DND-41 (cell line): ENCODE data around the gene S100A4.

Source experiments
- ATAC-seq: fragments of 200-7000 bp; cut with Tn5 transposase; 3 replicates; pipeline ENCODE4 v1.9.1; 2021; ENCODE audit warnings: low read depth; ENCODE audit not compliant: insufficient read depth
- DNase-seq: peaks from one replicate; pipeline ENCODE4 v3.0.0-alpha.2; 2020
- H2AFZ ChIP-seq: 2 replicates; pipeline ENCODE4 v1.6.0; 2012; ENCODE audit warnings: low read depth, low read length
- H3K27ac ChIP-seq: 2 replicates; pipeline ENCODE4 v1.5.1; 2012; ENCODE audit warnings: low read length, inconsistent platforms
- H3K27me3 ChIP-seq: fragments of 200-600 bp; sonication (generic); 2 replicates; pipeline ENCODE4 v1.6.0; 2012; ENCODE audit warnings: low read length, mild to moderate bottlenecking, inconsistent platforms; ENCODE audit not compliant: insufficient read depth, poor library complexity
- H3K36me3 ChIP-seq: 2 replicates; pipeline ENCODE4 v1.5.1; 2012; ENCODE audit warnings: low read length, inconsistent platforms; ENCODE audit not compliant: insufficient read depth
- H3K4me1 ChIP-seq: 2 replicates; pipeline ENCODE4 v1.5.1; 2012; ENCODE audit warnings: mild to moderate bottlenecking, low read length; ENCODE audit not compliant: insufficient read depth
- H3K4me2 ChIP-seq: 2 replicates; pipeline ENCODE4 v1.6.0; 2012; ENCODE audit warnings: mild to moderate bottlenecking, moderate library complexity, low read length, inconsistent platforms; ENCODE audit not compliant: insufficient read depth
- H3K4me3 ChIP-seq, 2 experiments: fragments of 200-600 bp in 1 of 2; shearing (Covaris generic) in 1 of 2; 2 replicates each; pipeline ENCODE4 v1.5.1; 2012 to 2016; ENCODE audit warnings: inconsistent platforms in 2 of 2, low read length in 2 of 2, mild to moderate bottlenecking in 2 of 2, low read depth in 1 of 2, moderate library complexity in 1 of 2
- H3K79me2 ChIP-seq: 2 replicates; pipeline ENCODE4 v1.6.0; 2012; ENCODE audit warnings: low read length, inconsistent platforms; ENCODE audit not compliant: insufficient read depth
- H3K9ac ChIP-seq: 2 replicates; pipeline ENCODE4 v1.6.0; 2012; ENCODE audit warnings: low read depth, mild to moderate bottlenecking, inconsistent platforms, low read length, moderate library complexity
- H3K9me3 ChIP-seq: 2 replicates; pipeline ENCODE4 v1.5.1; 2012; ENCODE audit warnings: low read length, moderate library complexity, mild to moderate bottlenecking, inconsistent platforms; ENCODE audit not compliant: insufficient read depth, severe bottlenecking
- H4K20me1 ChIP-seq: 2 replicates; pipeline ENCODE4 v1.6.0; 2012; ENCODE audit warnings: low read length; ENCODE audit not compliant: insufficient read depth
- CTCF ChIP-seq: IDR thresholded peaks from 2 replicates; pipeline ENCODE4 v1.5.1; 2012; ENCODE audit warnings: borderline replicate concordance, low read length, moderate library complexity, mild to moderate bottlenecking; ENCODE audit not compliant: poor library complexity, severe bottlenecking; ENCODE audit errors: extremely low read depth
- EZH2 ChIP-seq: IDR thresholded peaks from 3 replicates; pipeline ENCODE4 v1.6.1; 2012; ENCODE audit warnings: borderline replicate concordance, low read depth, mild to moderate bottlenecking, moderate library complexity, low read length, inconsistent platforms; ENCODE audit not compliant: severe bottlenecking

Gene S100A4

DNA sequence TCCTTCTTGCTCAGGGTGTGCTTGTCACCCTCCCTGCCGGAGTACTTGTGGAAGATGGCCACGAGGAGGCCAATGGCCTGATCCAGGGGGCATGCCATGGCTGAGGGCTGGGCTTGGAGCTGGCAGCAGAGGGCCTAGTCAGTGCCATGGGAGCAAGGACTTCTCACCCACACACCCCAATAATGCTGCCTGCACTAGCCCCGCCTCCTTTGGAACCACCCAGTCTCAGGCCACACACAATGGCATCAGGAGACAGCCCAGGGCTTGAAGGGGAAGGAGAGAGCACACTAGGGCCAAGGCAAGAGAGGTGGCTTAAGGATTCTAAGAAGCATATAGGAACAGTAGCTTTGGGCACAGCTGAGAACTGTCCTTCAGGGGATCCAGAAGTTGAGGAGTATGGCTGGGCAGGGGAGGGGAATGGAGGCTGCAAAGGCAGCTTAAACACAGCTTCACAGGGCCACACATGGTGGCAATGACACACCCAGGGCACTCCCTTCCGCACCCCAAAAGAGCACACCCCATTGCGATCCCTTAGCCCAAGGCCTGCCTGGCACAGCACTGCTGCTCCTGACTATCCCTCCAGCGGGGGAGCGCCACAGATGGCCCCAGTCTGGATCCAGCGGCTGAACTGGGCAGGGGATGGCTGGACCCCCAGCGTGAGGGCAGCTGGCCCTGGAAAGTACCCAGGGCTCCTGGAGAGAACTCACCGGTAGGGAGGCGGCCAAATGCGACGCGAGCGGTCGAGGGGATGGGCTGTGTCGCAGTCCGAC lies 10.2 kb downstream of the S100A4 start, which contains the start of gene S100A6:
Gene S100A6, minus strand, starts transcription at position 750 of the 770 bp plus-strand sequence. Its CDS starts 652 bp downstream, at position 98.
- DNase-seq (no peak), ATAC-seq (no peak)
- no peak within 1 kb of the TSS for H2AFZ ChIP-seq

DNA sequence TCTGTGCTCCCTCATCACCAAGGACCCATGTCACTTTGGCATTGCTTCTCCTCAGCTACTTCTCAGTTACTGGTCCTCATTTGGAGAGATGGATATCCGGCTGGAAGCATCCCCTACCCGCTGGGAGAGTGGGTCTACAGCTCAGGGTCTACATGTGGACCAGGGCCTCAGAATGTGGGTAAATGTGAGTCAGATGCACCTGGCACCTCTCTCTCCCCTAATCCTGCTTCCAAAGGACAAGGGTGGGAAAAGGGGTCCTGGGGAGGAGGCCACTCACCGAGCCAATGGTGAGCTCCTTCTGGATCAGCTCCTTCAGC lies 10.7 kb downstream of the S100A4 start:
- no peak overlapping the region for H3K9ac ChIP-seq
- H3K4me2 ChIP-seq, result no peak overlapping the region
- H3K9me3 ChIP-seq, result no peaks in the 10 kb centered on the region
- no peaks in the 10 kb centered on the region for H3K36me3 ChIP-seq
- H3K27ac ChIP-seq, result no peak overlapping the region
- H3K4me3 ChIP-seq, result no peak overlapping the region
- no peak overlapping the region for H2AFZ ChIP-seq
- no peaks in the 10 kb centered on the region for H3K79me2 ChIP-seq
- ATAC-seq (no peak), DNase-seq (no peak)
- H3K4me1 ChIP-seq, result peaks cover 18% of the 10 kb centered on the region
- H4K20me1 ChIP-seq, result no peaks in the 10 kb centered on the region
- peaks cover 2% of the 10 kb centered on the region for H3K27me3 ChIP-seq
- no peak for TF ChIP-seq CTCF
- TF ChIP-seq EZH2, result no peak

More for the DNA sequence above, 10.2 kb downstream of the S100A4 start, which contains the start of gene S100A6:
- no peak within 1 kb of the TSS for H3K9ac ChIP-seq
- no peaks in the 10 kb centered on the region for H3K36me3 ChIP-seq
- H3K9me3 ChIP-seq, result no peaks in the 10 kb centered on the region
- H3K4me3 ChIP-seq, result no peak within 1 kb of the TSS
- TF ChIP-seq CTCF (no peak), EZH2 (no peak)
- H3K79me2 ChIP-seq, result no peaks in the 10 kb centered on the region
- H3K27me3 ChIP-seq, result peaks cover 2% of the 10 kb centered on the region
- peaks cover 24% of the 10 kb centered on the region for H3K4me1 ChIP-seq
- no peak within 1 kb of the TSS for H3K27ac ChIP-seq
- H3K4me2 ChIP-seq, result no peak within 1 kb of the TSS
- no peaks in the 10 kb centered on the region for H4K20me1 ChIP-seq

GRCh38 chr1:153534226-153534924 lies 11.2 kb downstream of the S100A4 start:
- ATAC-seq, result no peak
- Histone ChIP-seq H3K27me3 (peaks cover 2% of the 10 kb centered on the region), H3K79me2 (no peaks in the 10 kb centered on the region), H3K4me1 (peaks cover 13% of the 10 kb centered on the region), H4K20me1 (no peaks in the 10 kb centered on the region), H3K4me3 (no peak overlapping the region), H2AFZ (no peak overlapping the region), H3K4me2 (no peak overlapping the region), H3K9me3 (no peaks in the 10 kb centered on the region), H3K9ac (no peak overlapping the region), H3K36me3 (no peaks in the 10 kb centered on the region), H3K27ac (no peak overlapping the region)
- TF ChIP-seq EZH2 (no peak), CTCF (no peak)
- no peak for DNase-seq
